Bronchial epithelial cell (primary cell): ENCODE measurements around the gene NREP. TPM values are rescaled to one million over a fixed set of nuclear protein-coding genes. Genes with fewer than 3 reads are reported as not detected.

Source experiments
- DNase-seq: peaks from one replicate; pipeline ENCODE4 v3.0.0-alpha.2; 2010; ENCODE audit warnings: low read depth
- FAIRE-seq: peaks from 2 replicates; lab custom pipeline; 2011; peaks lifted over from hg19 to GRCh38; lab: Jason Lieb, UNC
- H3K27me3 ChIP-seq: 2 replicates; pipeline ENCODE4 v1.5.1; 2011; ENCODE audit warnings: low read length; ENCODE audit not compliant: control insufficient read depth, insufficient read depth
- H3K36me3 ChIP-seq: 2 replicates; pipeline ENCODE4 v1.5.1; 2011; ENCODE audit warnings: low read length; ENCODE audit not compliant: control insufficient read depth, insufficient read depth
- H3K4me3 ChIP-seq: 2 replicates; pipeline ENCODE4 v1.5.1; 2011; ENCODE audit warnings: mild to moderate bottlenecking, low read depth, low read length, control low read depth
- total RNA-seq: library from RNA; depleted of rRNA; stranded (reverse); fragments of >200 nt; gene quantifications from 2 replicates; pipeline ENCODE4 v1.2.1, GENCODE V29; 2014
- TF ChIP-seq, protein P1 (sequence below): IDR thresholded peaks from 2 replicates; pipeline ENCODE4 v1.5.1; 2011; ENCODE audit warnings: mild to moderate bottlenecking, moderate library complexity, low read length, control low read depth, inconsistent platforms; ENCODE audit not compliant: insufficient read depth, severe bottlenecking

The NREP gene, protein sequence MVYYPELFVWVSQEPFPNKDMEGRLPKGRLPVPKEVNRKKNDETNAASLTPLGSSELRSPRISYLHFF
- 2.3 and 5.0 TPM in 2 replicates for total RNA-seq

DNA sequence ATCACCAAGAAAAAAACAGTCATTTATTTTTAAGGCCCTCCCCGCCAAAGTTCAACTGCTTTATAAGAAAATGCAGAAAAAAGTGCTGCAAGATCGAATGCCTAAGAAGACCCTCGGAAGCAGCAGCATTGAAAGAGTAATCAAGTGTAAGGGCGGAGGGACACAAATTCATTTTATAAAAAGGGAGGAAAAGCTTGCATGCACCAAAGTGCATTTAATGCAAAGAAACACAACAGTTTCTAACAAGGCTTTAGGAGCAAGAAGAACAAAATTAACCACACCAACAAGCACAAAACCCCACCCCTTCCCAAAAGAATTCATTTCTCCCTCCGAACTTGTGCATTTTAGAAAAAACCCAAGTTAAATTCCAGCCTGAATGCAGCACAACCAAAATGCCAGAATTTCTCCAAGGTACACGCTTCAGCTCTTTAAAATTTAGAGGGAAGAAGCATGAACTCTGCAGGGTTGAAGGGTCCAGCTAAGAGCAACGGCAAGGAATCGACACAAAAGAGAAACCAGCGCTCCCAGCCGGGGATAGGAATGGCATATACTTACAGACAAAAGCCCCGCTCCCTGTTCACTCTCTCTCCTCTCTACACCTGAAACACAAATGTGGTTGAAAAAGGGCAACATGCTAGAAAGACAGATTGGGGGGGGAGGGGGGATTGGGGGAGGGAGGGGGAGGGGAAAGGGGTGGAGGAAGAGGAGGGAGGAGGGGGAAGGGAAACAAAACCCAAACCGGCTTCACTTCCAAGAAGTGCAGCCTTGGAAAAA is at the start of gene NREP:
Gene NREP, minus strand, starts transcription at position 614 of the 774 bp plus-strand sequence. CDS start 1,422 bp downstream, outside the sequence.
- TF ChIP-seq, protein P1, sequence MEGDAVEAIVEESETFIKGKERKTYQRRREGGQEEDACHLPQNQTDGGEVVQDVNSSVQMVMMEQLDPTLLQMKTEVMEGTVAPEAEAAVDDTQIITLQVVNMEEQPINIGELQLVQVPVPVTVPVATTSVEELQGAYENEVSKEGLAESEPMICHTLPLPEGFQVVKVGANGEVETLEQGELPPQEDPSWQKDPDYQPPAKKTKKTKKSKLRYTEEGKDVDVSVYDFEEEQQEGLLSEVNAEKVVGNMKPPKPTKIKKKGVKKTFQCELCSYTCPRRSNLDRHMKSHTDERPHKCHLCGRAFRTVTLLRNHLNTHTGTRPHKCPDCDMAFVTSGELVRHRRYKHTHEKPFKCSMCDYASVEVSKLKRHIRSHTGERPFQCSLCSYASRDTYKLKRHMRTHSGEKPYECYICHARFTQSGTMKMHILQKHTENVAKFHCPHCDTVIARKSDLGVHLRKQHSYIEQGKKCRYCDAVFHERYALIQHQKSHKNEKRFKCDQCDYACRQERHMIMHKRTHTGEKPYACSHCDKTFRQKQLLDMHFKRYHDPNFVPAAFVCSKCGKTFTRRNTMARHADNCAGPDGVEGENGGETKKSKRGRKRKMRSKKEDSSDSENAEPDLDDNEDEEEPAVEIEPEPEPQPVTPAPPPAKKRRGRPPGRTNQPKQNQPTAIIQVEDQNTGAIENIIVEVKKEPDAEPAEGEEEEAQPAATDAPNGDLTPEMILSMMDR: no peak
- no peaks in the 10 kb centered on the region for H3K27me3 ChIP-seq
- FAIRE-seq: no peak
- DNase-seq: peak; percentile 44
- no peaks in the 10 kb centered on the region for H3K36me3 ChIP-seq
- H3K4me3 ChIP-seq: peak within 1 kb of the TSS; percentile 55

DNA sequence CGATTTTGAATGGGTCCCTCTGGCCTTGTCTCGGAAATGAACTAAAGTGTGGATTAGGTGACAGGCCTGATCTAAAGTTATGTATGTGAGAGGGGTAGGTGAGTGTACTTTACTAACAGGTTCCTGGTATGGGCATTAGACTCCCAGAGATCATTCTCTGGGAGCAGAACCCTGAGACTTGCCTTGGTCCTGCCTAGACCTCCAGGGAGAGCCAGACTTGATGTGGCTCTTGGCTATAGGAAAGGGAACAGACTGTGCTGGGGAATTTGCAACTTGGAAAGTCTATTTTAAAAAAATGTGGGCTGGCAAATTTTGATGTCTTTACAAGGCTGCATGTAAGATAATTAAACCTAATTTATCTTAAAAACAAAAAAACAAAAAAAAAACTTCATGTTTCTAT is 49.8 kb upstream of the NREP start:
- no peaks in the 10 kb centered on the region for H3K36me3 ChIP-seq
- no peak overlapping the region for H3K4me3 ChIP-seq
- no peaks in the 10 kb centered on the region for H3K27me3 ChIP-seq
- TF ChIP-seq, protein P1: no peak
- DNase-seq (no peak), FAIRE-seq (no peak)

DNA sequence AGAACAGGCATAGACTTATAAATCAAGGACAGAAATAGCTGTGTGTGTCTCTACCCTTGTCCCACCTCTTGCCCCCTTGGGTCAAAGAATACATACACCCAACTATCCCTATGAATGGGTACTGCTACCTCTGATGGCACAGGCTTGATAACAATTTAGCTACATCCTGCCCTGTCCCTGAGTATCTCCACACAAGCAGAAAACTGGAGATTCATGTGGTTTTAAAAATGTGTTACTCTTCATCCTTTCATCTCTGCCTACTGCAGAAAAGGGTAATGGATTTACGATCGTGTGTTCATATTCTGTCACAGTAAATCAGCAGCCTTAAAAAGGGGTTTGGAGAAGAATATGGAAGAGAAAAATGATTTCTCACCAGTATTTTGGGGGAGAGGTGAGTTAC is 49.2 kb upstream of the NREP start:
- H3K4me3 ChIP-seq: no peak overlapping the region
- DNase-seq (no peak), FAIRE-seq (no peak)
- no peaks in the 10 kb centered on the region for H3K27me3 ChIP-seq
- TF ChIP-seq, protein P1: no peak
- no peaks in the 10 kb centered on the region for H3K36me3 ChIP-seq

DNA sequence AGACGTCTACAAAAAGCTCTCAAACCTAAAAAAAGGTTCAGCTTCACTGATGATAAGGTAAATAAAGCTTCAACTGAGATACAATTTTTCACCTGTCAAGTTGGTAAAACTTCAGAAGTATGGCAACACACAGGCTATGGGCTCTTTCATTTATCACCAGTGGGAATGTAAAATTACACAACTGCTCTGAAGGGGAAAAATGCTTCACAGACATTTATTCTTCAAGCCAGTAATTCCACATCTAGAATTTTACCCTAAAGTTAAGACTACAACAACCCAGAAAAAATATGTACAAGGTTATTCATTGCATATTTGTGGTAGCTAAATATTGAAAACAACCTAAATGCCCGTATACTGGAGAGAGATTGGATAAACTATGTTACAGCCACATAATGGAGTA is 48.1 kb upstream of the NREP start:
- FAIRE-seq: no peak
- H3K36me3 ChIP-seq: no peaks in the 10 kb centered on the region
- H3K27me3 ChIP-seq: no peaks in the 10 kb centered on the region
- DNase-seq: no peak
- no peak overlapping the region for H3K4me3 ChIP-seq
- TF ChIP-seq, protein P1: no peak

DNA sequence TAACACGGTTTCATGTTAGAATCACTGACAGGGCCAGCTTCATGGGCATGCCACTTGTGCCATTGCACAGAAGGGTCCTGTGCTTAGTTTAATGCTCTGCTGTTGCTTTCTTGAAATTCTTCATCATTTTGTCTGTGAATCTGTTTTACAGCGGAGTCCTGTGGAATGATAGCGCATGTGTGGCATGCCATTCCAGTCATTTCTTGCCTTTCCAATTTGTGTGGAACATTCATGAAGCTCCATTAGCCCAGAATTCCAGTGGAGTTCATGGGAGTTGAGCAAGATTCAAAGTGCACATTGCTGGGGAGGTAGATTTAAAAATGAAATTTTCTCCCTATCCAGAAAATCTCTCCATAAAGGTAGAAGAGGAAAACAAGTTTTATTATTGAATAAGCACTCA is 43.4 kb upstream of the NREP start:
- no peak overlapping the region for H3K4me3 ChIP-seq
- H3K36me3 ChIP-seq: no peaks in the 10 kb centered on the region
- TF ChIP-seq, protein P1: no peak
- no peaks in the 10 kb centered on the region for H3K27me3 ChIP-seq
- FAIRE-seq (no peak), DNase-seq (no peak)

DNA sequence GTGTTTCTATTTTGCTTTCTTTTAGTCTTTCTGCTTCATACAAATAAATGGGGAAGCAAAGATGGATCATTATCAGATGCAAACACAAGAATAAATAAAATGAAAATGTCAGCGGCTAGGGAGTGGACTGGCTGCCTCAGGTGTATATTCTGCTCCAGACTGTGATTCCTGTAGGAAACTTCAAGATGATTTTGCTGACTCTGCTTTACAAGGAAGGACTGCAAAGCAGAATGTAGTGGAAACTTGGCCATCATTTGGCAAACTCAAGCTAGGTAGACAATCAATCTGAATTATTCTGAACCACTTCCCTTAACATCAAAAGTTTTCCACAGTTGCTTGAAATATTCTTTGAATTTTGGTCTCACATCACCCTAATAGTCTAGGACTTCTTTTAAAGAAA is 38.1 kb upstream of the NREP start:
- Histone ChIP-seq H3K36me3 (no peaks in the 10 kb centered on the region), H3K27me3 (no peaks in the 10 kb centered on the region), H3K4me3 (no peak overlapping the region)
- no peak for DNase-seq
- TF ChIP-seq, protein P1: no peak
- no peak for FAIRE-seq
